Esophagus squamous epithelium (tissue), 5 donors: ENCODE measurements around the gene TMEM164. TPM values are rescaled to one million over a fixed set of nuclear protein-coding genes. Genes with fewer than 3 reads are reported as not detected.

ENCODE experiments used
- DNase-seq: peaks from one replicate; lab custom pipeline; 2025; lab: John Stamatoyannopoulos, UW
- H3K27ac ChIP-seq, 4 donors: fragments of 200-600 bp; sonication (generic); one replicate each; pipeline ENCODE4 v1.5.1; 2016 to 2019; ENCODE audit warnings: mild to moderate bottlenecking in 1 of 4
- H3K27me3 ChIP-seq, 4 donors: fragments of 200-600 bp; sonication (generic); 1 replicate in 3 of 4; 2 replicates in 1 of 4; pipeline versions ENCODE4 v1.5.1 to v1.6.0; 2017 to 2021; ENCODE audit warnings: antibody characterized with exemption in 1 of 4
- H3K36me3 ChIP-seq, 3 donors: fragments of 200-600 bp; sonication (generic); one replicate each; pipeline ENCODE4 v1.5.1; 2016 to 2019
- H3K4me1 ChIP-seq, 3 donors: fragments of 200-600 bp; sonication (generic); one replicate each; pipeline ENCODE4 v1.5.1; 2017 to 2019
- H3K4me3 ChIP-seq, 4 donors: fragments of 200-600 bp; sonication (generic); 1 replicate in 3 of 4; 2 replicates in 1 of 4; pipeline ENCODE4 v1.5.1; 2016 to 2019; ENCODE audit warnings: mild to moderate bottlenecking in 2 of 4, moderate library complexity in 1 of 4
- H3K9me3 ChIP-seq, 3 donors: fragments of 200-600 bp; sonication (generic); one replicate each; pipeline ENCODE4 v1.5.1; 2016 to 2019
- CTCF ChIP-seq, 6 experiments: fragments of 450-650 bp in 4 of 6; fragments of 200-600 bp in 2 of 6; sonication (generic) in 2 of 6; IDR thresholded peaks; one replicate each; pipeline ENCODE4 v1.5.1; 2016 to 2019; ENCODE audit warnings: antibody characterized with exemption in 6 of 6, mild to moderate bottlenecking in 4 of 6, moderate library complexity in 4 of 6
- POLR2A ChIP-seq, 4 donors: fragments of 450-650 bp; IDR thresholded peaks; one replicate each; pipeline ENCODE4 v1.6.1; 2017; ENCODE audit warnings: antibody characterized with exemption in 4 of 4, mild to moderate bottlenecking in 4 of 4, moderate library complexity in 3 of 4
- WGBS, 2 donors: methylation state at CpG; one replicate each; pipeline ENCODE4 v1.1.5; 2018; 5-methylcytosine and 5-hydroxymethylcytosine counted together
- intact Hi-C: fragments of 100-400 bp; cut with DNase I; formaldehyde crosslinking; loops from one replicate; pipeline ENCODE4 v1.15.0; 2022
- total RNA-seq, 4 donors: library from RNA; depleted of rRNA; stranded (reverse); fragments of >200 nt; gene quantifications; one replicate each; pipeline ENCODE4 v1.1.0, GENCODE V29; 2016
- donor health status: DM: yes; HTN: yes; CAD: no.

The TMEM164 gene
- total RNA-seq, 4 donors from 2014 or later, result 18.5 to 27.3 (median 23.6) TPM

- H3K27me3 ChIP-seq, result no peaks in the 10 kb centered on the region
- DNase-seq, result no peak
- no peaks in the 10 kb centered on the region for H3K4me1 ChIP-seq
- TF ChIP-seq CTCF (IDR thresholded peaks at IDR 0.05), result no peak
- TF ChIP-seq POLR2A (IDR thresholded peaks at IDR 0.05), result no peak
- 83 to 94% methylated on average over 2 of the region's 2 CpGs for WGBS, 2 donors
- no peak overlapping the region for H3K4me3 ChIP-seq
- no peaks in the 10 kb centered on the region for H3K9me3 ChIP-seq
- H3K36me3 ChIP-seq, result peaks cover 0 to 8% (median 0%) of the 10 kb centered on the region in 3 donors
- intact Hi-C loops, result no loop called here
- H3K27ac ChIP-seq, result no peak overlapping the region
Measured at GRCh38 chrX:110051559-110051958, 48.6 kb downstream of the TMEM164 start.

GRCh38 chrX:110052303-110052702 is 49.4 kb downstream of the TMEM164 start:
- peaks cover 0 to 8% (median 0%) of the 10 kb centered on the region in 3 donors for H3K36me3 ChIP-seq
- H3K4me1 ChIP-seq, result no peaks in the 10 kb centered on the region
- TF ChIP-seq CTCF (IDR thresholded peaks at IDR 0.05) (no peak), POLR2A (IDR thresholded peaks at IDR 0.05) (no peak)
- no peak overlapping the region for H3K27ac ChIP-seq
- H3K4me3 ChIP-seq, result no peak overlapping the region
- no peak for DNase-seq
- H3K27me3 ChIP-seq, result no peaks in the 10 kb centered on the region
- no peaks in the 10 kb centered on the region for H3K9me3 ChIP-seq
- intact Hi-C loops, result no loop called here

- no peak for DNase-seq
- Histone ChIP-seq H3K4me3 (no peak overlapping the region), H3K27ac (no peak overlapping the region), H3K36me3 (peaks cover 0 to 8% (median 0%) of the 10 kb centered on the region in 3 donors), H3K4me1 (no peaks in the 10 kb centered on the region), H3K27me3 (no peaks in the 10 kb centered on the region), H3K9me3 (no peaks in the 10 kb centered on the region)
- intact Hi-C loops, result no loop called here
- no peak for TF ChIP-seq POLR2A (IDR thresholded peaks at IDR 0.05)
- TF ChIP-seq CTCF (IDR thresholded peaks at IDR 0.05), result no peak
- WGBS, 2 donors, result 82% methylated on average over 1 of the region's 1 CpG; no CpG with 5 or more reads in 1 of the 2 donors
Measured at GRCh38 chrX:110053453-110053852, 50.5 kb downstream of the TMEM164 start.

- Histone ChIP-seq H3K27ac (no peak overlapping the region), H3K9me3 (no peaks in the 10 kb centered on the region), H3K4me3 (no peak overlapping the region), H3K36me3 (peaks cover 0 to 8% (median 0%) of the 10 kb centered on the region in 3 donors), H3K4me1 (no peaks in the 10 kb centered on the region), H3K27me3 (no peaks in the 10 kb centered on the region)
- TF ChIP-seq POLR2A (IDR thresholded peaks at IDR 0.05), result no peak
- TF ChIP-seq CTCF (IDR thresholded peaks at IDR 0.05), result no peak
- intact Hi-C loops, result no loop called here
- WGBS, 2 donors, result 86% methylated on average over 2 to 4 of the region's 4 CpGs
- no peak for DNase-seq
Measured at GRCh38 chrX:110055616-110056015, 52.7 kb downstream of the TMEM164 start.

- intact Hi-C loops, result no loop called here
- no peak for DNase-seq
- WGBS, 2 donors, result 55 to 63% methylated on average over 1 of the region's 1 CpG
Measured at GRCh38 chrX:110056419-110056818, 53.5 kb downstream of the TMEM164 start.

More at GRCh38 chrX:110056419-110056818, 53.5 kb downstream of the TMEM164 start:
- Histone ChIP-seq H3K9me3 (no peaks in the 10 kb centered on the region), H3K27me3 (no peaks in the 10 kb centered on the region), H3K4me3 (no peak overlapping the region), H3K4me1 (peaks cover 0 to 4% (median 0%) of the 10 kb centered on the region in 3 donors), H3K36me3 (peaks cover 0 to 8% (median 0%) of the 10 kb centered on the region in 3 donors), H3K27ac (no peak overlapping the region)
- no peak for TF ChIP-seq POLR2A (IDR thresholded peaks at IDR 0.05)
- TF ChIP-seq CTCF (IDR thresholded peaks at IDR 0.05), result no peak
